Measurements from ENCODE around the gene TRIM8. TPM values are rescaled to one million over a fixed set of nuclear protein-coding genes. Genes with fewer than 3 reads are reported as not detected.

Gene TRIM8
- total RNA-seq, 1 experiment from 2014 or later: 36.3 TPM

- Mint-ChIP-seq H3K4me1 (peaks cover 42% of the 10 kb centered on the region), H3K27ac (no peak overlapping the region), H3K27me3 (ENCODE audit: low read depth) (no peaks in the 10 kb centered on the region), H3K9me3 (no peaks in the 10 kb centered on the region), H3K36me3 (peaks cover 20% of the 10 kb centered on the region), H3K4me3 (no peak overlapping the region)
- no peak for TF ChIP-seq ZNF317 (CRISPR knock-in tag; IDR thresholded peaks at IDR 0.05; ENCODE audit: borderline replicate concordance, low read depth)
- no peak for TF ChIP-seq TP53 (CRISPR knock-in tag; IDR thresholded peaks at IDR 0.05)
- no peak for TF ChIP-seq MXD4 (CRISPR knock-in tag; IDR thresholded peaks at IDR 0.05; ENCODE audit: borderline replicate concordance)
- TF ChIP-seq USF1 (CRISPR knock-in tag; IDR thresholded peaks at IDR 0.05): no peak
- no peak for TF ChIP-seq ELF4 (CRISPR knock-in tag; IDR thresholded peaks at IDR 0.05; ENCODE audit: low read depth)
- no peak for TF ChIP-seq CDX4 (CRISPR knock-in tag; IDR thresholded peaks at IDR 0.05; ENCODE audit: borderline replicate concordance)
- no peak for TF ChIP-seq ZBTB43 (CRISPR knock-in tag; IDR thresholded peaks at IDR 0.05)
- TF ChIP-seq CTCF (IDR thresholded peaks at IDR 0.05): no peak
- TF ChIP-seq ATF2 (CRISPR knock-in tag; IDR thresholded peaks at IDR 0.05; ENCODE audit: borderline replicate concordance, low read depth): no peak
- DNase-seq (ENCODE audit: low spot score) (no peak), ATAC-seq (no peak)
- ChIA-PET POLR2A (no interaction called here), CTCF (interaction anchor here (1.7 to 1.8 kb wide), 2 partner anchors 8 to 26 kb away, joined by 6 read pairs; partner anchors contain the start of gene TRIM8)
Measured at GRCh38 chr10:102652170-102652916, 8.1 kb downstream of the TRIM8 start.

- H3K27me3 Mint-ChIP-seq (ENCODE audit: low read depth): no peaks in the 10 kb centered on the region
- ChIA-PET CTCF (interaction anchor here (1.0 to 1.8 kb wide), 3 partner anchors 8 to 25 kb away, joined by 4 to 6 read pairs (median 6); partner anchors contain the start of gene TRIM8), POLR2A (interaction anchor here (1.5 kb wide), 1 partner anchor 11 kb away, joined by 4 read pairs; no protein-coding TSS in a partner anchor)
- H3K27ac Mint-ChIP-seq: peak overlapping the region; percentile 85
- DNase-seq (ENCODE audit: low spot score) (no peak), ATAC-seq (no peak)
- peaks cover 36% of the 10 kb centered on the region for H3K4me1 Mint-ChIP-seq
- H3K36me3 Mint-ChIP-seq: peaks cover 24% of the 10 kb centered on the region
- no peaks in the 10 kb centered on the region for H3K9me3 Mint-ChIP-seq
- no peak overlapping the region for H3K4me3 Mint-ChIP-seq
- no peak for TF ChIP-seq MAX (CRISPR knock-in tag; IDR thresholded peaks at IDR 0.05)
- TF ChIP-seq FOXJ3 (CRISPR knock-in tag; IDR thresholded peaks at IDR 0.05; ENCODE audit: borderline replicate concordance): no peak
- no peak for TF ChIP-seq MLX (CRISPR knock-in tag; IDR thresholded peaks at IDR 0.05)
- no peak for TF ChIP-seq KAT7 (CRISPR knock-in tag; IDR thresholded peaks at IDR 0.05; ENCODE audit: borderline replicate concordance)
- no peak for TF ChIP-seq NFYB (CRISPR knock-in tag; conservative IDR thresholded peaks at IDR 0.05; ENCODE audit: low read depth)
- no peak for TF ChIP-seq HMGXB4 (CRISPR knock-in tag; IDR thresholded peaks at IDR 0.05)
- TF ChIP-seq MXD4 (CRISPR knock-in tag; IDR thresholded peaks at IDR 0.05; ENCODE audit: borderline replicate concordance): no peak
- no peak for TF ChIP-seq ARID4B (CRISPR knock-in tag; IDR thresholded peaks at IDR 0.05; ENCODE audit: borderline replicate concordance)
- no peak for TF ChIP-seq TEAD1 (CRISPR knock-in tag; IDR thresholded peaks at IDR 0.05)
Measured at GRCh38 chr10:102653060-102653459, 8.8 kb downstream of the TRIM8 start.

All from WTC11 (cell line).